Neuronal stem cell (in vitro differentiated cells): ENCODE measurements around the gene PNMA8C.
A peak's percentile ranks its signal among the peaks of the same experiment; 100 is the strongest.
"Not testable (repeated sequence)": the region's sequence is repeated elsewhere in the genome, so short reads cannot be mapped to it uniquely, and the experiment has no call there.

Experiments
- DNase-seq: peaks from one replicate; pipeline ENCODE4 v3.0.0-alpha.2; 2013; ENCODE audit warnings: low spot score
- H2AFZ ChIP-seq: one replicate; pipeline ENCODE4 v1.6.1; 2013; ENCODE audit warnings: mild to moderate bottlenecking, low read length, inconsistent platforms
- H2AK5ac ChIP-seq: 2 replicates; pipeline ENCODE4 v1.6.1; 2013; ENCODE audit warnings: low read depth, mild to moderate bottlenecking, inconsistent platforms, low read length, moderate library complexity, mixed read lengths
- H2BK120ac ChIP-seq: 2 replicates; pipeline ENCODE4 v1.6.1; 2013; ENCODE audit warnings: low read depth, mild to moderate bottlenecking, inconsistent platforms, low read length, moderate library complexity, mixed read lengths
- H2BK12ac ChIP-seq: one replicate; pipeline ENCODE4 v1.6.1; 2013; ENCODE audit warnings: low read length, inconsistent platforms
- H2BK15ac ChIP-seq: 2 replicates; pipeline ENCODE4 v1.6.1; 2013; ENCODE audit warnings: mild to moderate bottlenecking, low read length, inconsistent platforms, mixed read lengths
- H2BK5ac ChIP-seq: one replicate; pipeline ENCODE4 v1.6.1; 2013; ENCODE audit warnings: inconsistent platforms, mild to moderate bottlenecking, low read length, moderate library complexity
- H3K14ac ChIP-seq: one replicate; pipeline ENCODE4 v1.6.1; 2013; ENCODE audit warnings: low read length, inconsistent platforms
- H3K18ac ChIP-seq: 2 replicates; pipeline ENCODE4 v1.6.1; 2013; ENCODE audit warnings: low read length, inconsistent platforms
- H3K23ac ChIP-seq: 2 replicates; pipeline ENCODE4 v1.6.1; 2013; ENCODE audit warnings: low read depth, mild to moderate bottlenecking, mixed read lengths, low read length, inconsistent platforms; ENCODE audit not compliant: poor library complexity
- H3K27ac ChIP-seq: replicated peaks from 3 replicates; pipeline ENCODE4 v1.5.1; 2013; ENCODE audit warnings: low read length, inconsistent platforms
- H3K27me3 ChIP-seq, 3 experiments: 2 replicates each; pipeline ENCODE4 v1.6.1; 2013; ENCODE audit warnings: low read length in 3 of 3, mild to moderate bottlenecking in 2 of 3, inconsistent platforms in 1 of 3, low read depth in 1 of 3, mixed read lengths in 1 of 3, moderate library complexity in 1 of 3; ENCODE audit not compliant: control insufficient read depth in 3 of 3, insufficient read depth in 3 of 3
- H3K36me3 ChIP-seq, 2 donors: replicated peaks in 1 of 2; 2 replicates each; pipeline ENCODE4 v1.6.1; 2013; ENCODE audit warnings: low read length in 2 of 2; ENCODE audit not compliant: control insufficient read depth in 2 of 2, insufficient read depth in 2 of 2
- H3K4ac ChIP-seq: 2 replicates; pipeline ENCODE4 v1.6.1; 2013; ENCODE audit warnings: inconsistent platforms, mild to moderate bottlenecking, low read length, moderate library complexity
- H3K4me1 ChIP-seq, 2 donors: 1 replicate in 1 of 2; 2 replicates in 1 of 2; pipeline ENCODE4 v1.6.1; 2013; ENCODE audit warnings: low read length in 2 of 2, low read depth in 1 of 2; ENCODE audit not compliant: control insufficient read depth in 2 of 2, insufficient read depth in 1 of 2
- H3K4me2 ChIP-seq: one replicate; pipeline ENCODE4 v1.6.1; 2013; ENCODE audit warnings: mild to moderate bottlenecking, low read length, inconsistent platforms; ENCODE audit not compliant: insufficient read depth, poor library complexity, severe bottlenecking
- H3K4me3 ChIP-seq, 2 donors: 2 replicates each; pipeline ENCODE4 v1.5.1; 2013; ENCODE audit warnings: low read length in 2 of 2, mild to moderate bottlenecking in 2 of 2, inconsistent platforms in 1 of 2, moderate library complexity in 1 of 2
- H3K79me1 ChIP-seq: one replicate; pipeline ENCODE4 v1.6.1; 2013; ENCODE audit warnings: low read depth, mild to moderate bottlenecking, inconsistent platforms, low read length, moderate library complexity
- H3K9ac ChIP-seq: one replicate; pipeline ENCODE4 v1.6.1; 2013; ENCODE audit warnings: mild to moderate bottlenecking, low read depth, low read length, inconsistent platforms; ENCODE audit not compliant: poor library complexity
- H3K9me3 ChIP-seq, 2 donors: replicated peaks in 1 of 2; 2 replicates each; pipeline versions ENCODE3 to v1.6.1; 2013; ENCODE audit warnings: low read length in 2 of 2, mild to moderate bottlenecking in 2 of 2, inconsistent platforms in 1 of 2, low read depth in 1 of 2, mixed read lengths in 1 of 2, moderate library complexity in 1 of 2; ENCODE audit not compliant: control insufficient read depth in 2 of 2, insufficient read depth in 1 of 2
- H4K8ac ChIP-seq: one replicate; pipeline ENCODE4 v1.6.1; 2013; ENCODE audit warnings: low read depth, mild to moderate bottlenecking, inconsistent platforms, low read length, moderate library complexity
- H4K91ac ChIP-seq: one replicate; pipeline ENCODE4 v1.6.1; 2013; ENCODE audit warnings: low read length, low read depth, mild to moderate bottlenecking, inconsistent platforms; ENCODE audit not compliant: poor library complexity
- WGBS, 2 donors: extraction: QIAGEN DNeasy Blood & Tissue Kit; methylation state at CpG; one replicate each; pipeline ENCODE4 v1.1.7; 2013; ENCODE audit warnings: missing lambda C conversion rate in 2 of 2, mixed read lengths in 1 of 2; ENCODE audit not compliant: insufficient read length in 2 of 2, insufficient replicate concordance in 1 of 2; ENCODE audit errors: extremely low coverage in 2 of 2; 5-methylcytosine and 5-hydroxymethylcytosine counted together

Gene PNMA8C

GRCh38 chr19:46376241-46377153 is 52.2 kb downstream of the PNMA8C start:
- Histone ChIP-seq H3K36me3 (peaks cover 21 to 93% of the 10 kb centered on the region in 2 donors), H3K18ac (no peak overlapping the region), H2BK5ac (no peak overlapping the region), H3K4me1 (peaks cover 16 to 17% of the 10 kb centered on the region in 2 donors), H3K79me1 (peaks cover 6% of the 10 kb centered on the region), H2BK120ac (no peak overlapping the region), H3K4me2 (no peak overlapping the region), H2AFZ (no peak overlapping the region), H3K9ac (no peak overlapping the region), H4K91ac (no peak overlapping the region), H3K14ac (no peak overlapping the region), H3K23ac (no peak overlapping the region), H3K4me3 (peak overlapping the region in 1 of 2 donors; percentile 54), H2BK15ac (no peak overlapping the region), H3K4ac (no peak overlapping the region), H2AK5ac (no peak overlapping the region), H2BK12ac (no peak overlapping the region), H4K8ac (no peak overlapping the region), H3K27ac (no peak overlapping the region), H3K27me3 (no peaks in the 10 kb centered on the region), H3K9me3 (peaks cover 2 to 9% of the 10 kb centered on the region in 2 donors)
- DNase-seq = no peak
- no CpG with 5 or more reads among the region's 20 CpGs for WGBS, 2 donors

- peaks cover 12% of the 10 kb centered on the region for H3K79me1 ChIP-seq
- H2BK15ac ChIP-seq, H2BK12ac ChIP-seq, H2BK120ac ChIP-seq, H4K8ac ChIP-seq, H2AK5ac ChIP-seq, H3K4me3 ChIP-seq, H3K9ac ChIP-seq, H3K4ac ChIP-seq, H3K9me3 ChIP-seq, H3K27ac ChIP-seq, H3K18ac ChIP-seq, H3K14ac ChIP-seq, H3K23ac ChIP-seq, DNase-seq, H3K27me3 ChIP-seq, H2BK5ac ChIP-seq, H4K91ac ChIP-seq, H3K4me2 ChIP-seq, H2AFZ ChIP-seq: not testable (repeated sequence)
- H3K4me1 ChIP-seq = peaks cover 16 to 18% of the 10 kb centered on the region in 2 donors
- peaks cover 20 to 91% of the 10 kb centered on the region in 2 donors for H3K36me3 ChIP-seq
- WGBS, 2 donors = no CpG with 5 or more reads among the region's 22 CpGs
Measured at GRCh38 chr19:46375476-46376067, 53.2 kb downstream of the PNMA8C start.
